ENCODE results near the gene IFT57. TPM values are rescaled to one million over a fixed set of nuclear protein-coding genes. Genes with fewer than 3 reads are reported as not detected.

IFT57 gene
- polyA plus RNA-seq, 1 donor from 2014 or later = 70.7 TPM

DNA sequence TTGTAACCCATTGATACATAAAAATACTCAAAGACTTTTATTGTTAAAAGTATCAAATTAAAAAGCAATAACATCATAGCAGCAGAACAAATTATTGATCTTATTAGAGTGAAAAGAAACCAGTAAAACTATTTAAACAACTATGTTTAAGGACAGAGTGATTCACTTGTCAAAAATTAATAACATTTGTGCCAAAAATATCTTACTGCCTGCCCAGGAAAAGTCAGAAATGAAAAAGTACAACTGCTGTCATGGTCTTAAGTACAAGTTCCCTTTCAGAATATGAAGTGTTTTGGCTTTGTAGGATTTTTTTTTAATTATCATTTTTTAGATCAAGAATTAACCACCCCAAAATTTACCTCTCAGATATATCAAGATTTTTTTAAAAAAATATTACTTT is 3.4 kb downstream of the IFT57 start:
- Histone ChIP-seq H3K9ac (ENCODE audit: low read length) (no peak overlapping the region), H3K9me2 (ENCODE audit: insufficient read depth, low read length) (no peaks in the 10 kb centered on the region), H3K27ac (ENCODE audit: low read length) (no peak overlapping the region), H2AFZ (ENCODE audit: low read depth, low read length) (no peak overlapping the region), H3K4me2 (ENCODE audit: low read length) (no peak overlapping the region), H3K36me3 (ENCODE audit: insufficient read depth, low read length) (no peaks in the 10 kb centered on the region), H3F3A (ENCODE audit: insufficient read depth, low read length, poor library complexity, severe bottlenecking) (no peaks in the 10 kb centered on the region), H3K27me3 (ENCODE audit: insufficient read depth, low read depth, low read length) (no peaks in the 10 kb centered on the region), H4K20me1 (ENCODE audit: insufficient read depth) (no peaks in the 10 kb centered on the region), H3K79me2 (replicated peaks; ENCODE audit: insufficient read depth, low read length) (peaks cover 36% of the 10 kb centered on the region), H3K9me3 (ENCODE audit: low read length) (no peaks in the 10 kb centered on the region), H3K4me3 (ENCODE audit: low read length) (no peak overlapping the region)
- TF ChIP-seq SMC3 (conservative IDR thresholded peaks at IDR 0.05; ENCODE audit: poor library complexity) (no peak), MXI1 (conservative IDR thresholded peaks at IDR 0.05; ENCODE audit: poor library complexity, severe bottlenecking) (no peak), EP300 (conservative IDR thresholded peaks at IDR 0.05; ENCODE audit: poor library complexity, severe bottlenecking) (no peak), TAF1 (IDR thresholded peaks at IDR 0.05; ENCODE audit: low read depth) (no peak), POLR2AphosphoS5 (IDR thresholded peaks at IDR 0.05) (no peak), RAD21 (conservative IDR thresholded peaks at IDR 0.05) (no peak), EZH2 (IDR thresholded peaks at IDR 0.05; ENCODE audit: borderline replicate concordance, insufficient read depth, low read length, poor library complexity, severe bottlenecking) (no peak)
- TF ChIP-seq, protein P1, sequence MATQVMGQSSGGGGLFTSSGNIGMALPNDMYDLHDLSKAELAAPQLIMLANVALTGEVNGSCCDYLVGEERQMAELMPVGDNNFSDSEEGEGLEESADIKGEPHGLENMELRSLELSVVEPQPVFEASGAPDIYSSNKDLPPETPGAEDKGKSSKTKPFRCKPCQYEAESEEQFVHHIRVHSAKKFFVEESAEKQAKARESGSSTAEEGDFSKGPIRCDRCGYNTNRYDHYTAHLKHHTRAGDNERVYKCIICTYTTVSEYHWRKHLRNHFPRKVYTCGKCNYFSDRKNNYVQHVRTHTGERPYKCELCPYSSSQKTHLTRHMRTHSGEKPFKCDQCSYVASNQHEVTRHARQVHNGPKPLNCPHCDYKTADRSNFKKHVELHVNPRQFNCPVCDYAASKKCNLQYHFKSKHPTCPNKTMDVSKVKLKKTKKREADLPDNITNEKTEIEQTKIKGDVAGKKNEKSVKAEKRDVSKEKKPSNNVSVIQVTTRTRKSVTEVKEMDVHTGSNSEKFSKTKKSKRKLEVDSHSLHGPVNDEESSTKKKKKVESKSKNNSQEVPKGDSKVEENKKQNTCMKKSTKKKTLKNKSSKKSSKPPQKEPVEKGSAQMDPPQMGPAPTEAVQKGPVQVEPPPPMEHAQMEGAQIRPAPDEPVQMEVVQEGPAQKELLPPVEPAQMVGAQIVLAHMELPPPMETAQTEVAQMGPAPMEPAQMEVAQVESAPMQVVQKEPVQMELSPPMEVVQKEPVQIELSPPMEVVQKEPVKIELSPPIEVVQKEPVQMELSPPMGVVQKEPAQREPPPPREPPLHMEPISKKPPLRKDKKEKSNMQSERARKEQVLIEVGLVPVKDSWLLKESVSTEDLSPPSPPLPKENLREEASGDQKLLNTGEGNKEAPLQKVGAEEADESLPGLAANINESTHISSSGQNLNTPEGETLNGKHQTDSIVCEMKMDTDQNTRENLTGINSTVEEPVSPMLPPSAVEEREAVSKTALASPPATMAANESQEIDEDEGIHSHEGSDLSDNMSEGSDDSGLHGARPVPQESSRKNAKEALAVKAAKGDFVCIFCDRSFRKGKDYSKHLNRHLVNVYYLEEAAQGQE (IDR thresholded peaks at IDR 0.05; ENCODE audit: borderline replicate concordance) = no peak
- TF ChIP-seq, protein P2, sequence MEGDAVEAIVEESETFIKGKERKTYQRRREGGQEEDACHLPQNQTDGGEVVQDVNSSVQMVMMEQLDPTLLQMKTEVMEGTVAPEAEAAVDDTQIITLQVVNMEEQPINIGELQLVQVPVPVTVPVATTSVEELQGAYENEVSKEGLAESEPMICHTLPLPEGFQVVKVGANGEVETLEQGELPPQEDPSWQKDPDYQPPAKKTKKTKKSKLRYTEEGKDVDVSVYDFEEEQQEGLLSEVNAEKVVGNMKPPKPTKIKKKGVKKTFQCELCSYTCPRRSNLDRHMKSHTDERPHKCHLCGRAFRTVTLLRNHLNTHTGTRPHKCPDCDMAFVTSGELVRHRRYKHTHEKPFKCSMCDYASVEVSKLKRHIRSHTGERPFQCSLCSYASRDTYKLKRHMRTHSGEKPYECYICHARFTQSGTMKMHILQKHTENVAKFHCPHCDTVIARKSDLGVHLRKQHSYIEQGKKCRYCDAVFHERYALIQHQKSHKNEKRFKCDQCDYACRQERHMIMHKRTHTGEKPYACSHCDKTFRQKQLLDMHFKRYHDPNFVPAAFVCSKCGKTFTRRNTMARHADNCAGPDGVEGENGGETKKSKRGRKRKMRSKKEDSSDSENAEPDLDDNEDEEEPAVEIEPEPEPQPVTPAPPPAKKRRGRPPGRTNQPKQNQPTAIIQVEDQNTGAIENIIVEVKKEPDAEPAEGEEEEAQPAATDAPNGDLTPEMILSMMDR (IDR thresholded peaks at IDR 0.05; ENCODE audit: poor library complexity, severe bottlenecking) = no peak

DNA sequence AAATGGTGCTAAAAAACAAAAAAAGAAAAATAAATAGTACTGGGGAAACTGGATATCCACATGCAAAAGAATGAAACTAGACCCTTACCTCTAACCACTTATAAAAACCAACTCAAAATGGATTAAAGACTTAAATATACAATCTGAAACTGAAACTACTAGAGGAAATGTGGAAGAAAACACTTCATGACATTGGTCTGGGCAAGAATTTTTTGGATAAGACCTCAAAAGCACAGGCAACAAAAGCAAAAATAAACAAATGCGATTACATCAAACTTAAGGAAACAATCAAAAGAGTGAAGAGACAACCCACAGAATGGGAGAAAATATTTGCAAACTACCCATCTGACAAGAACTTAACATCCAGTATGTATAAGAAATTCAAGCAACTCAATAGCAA is 6.4 kb downstream of the IFT57 start:
- no peak overlapping the region for H3K4me2 ChIP-seq (ENCODE audit: low read length)
- peaks cover 24% of the 10 kb centered on the region for H3K79me2 ChIP-seq (replicated peaks; ENCODE audit: insufficient read depth, low read length)
- H3K9me2 ChIP-seq (ENCODE audit: insufficient read depth, low read length) = no peaks in the 10 kb centered on the region
- no peak overlapping the region for H3K27ac ChIP-seq (ENCODE audit: low read length)
- no peaks in the 10 kb centered on the region for H4K20me1 ChIP-seq (ENCODE audit: insufficient read depth)
- H3K9me3 ChIP-seq (ENCODE audit: low read length) = no peaks in the 10 kb centered on the region
- H3K36me3 ChIP-seq (ENCODE audit: insufficient read depth, low read length) = no peaks in the 10 kb centered on the region
- no peak overlapping the region for H3K9ac ChIP-seq (ENCODE audit: low read length)
- no peaks in the 10 kb centered on the region for H3F3A ChIP-seq (ENCODE audit: insufficient read depth, low read length, poor library complexity, severe bottlenecking)
- no peaks in the 10 kb centered on the region for H3K27me3 ChIP-seq (ENCODE audit: insufficient read depth, low read depth, low read length)
- H2AFZ ChIP-seq (ENCODE audit: low read depth, low read length) = no peak overlapping the region
- H3K4me3 ChIP-seq (ENCODE audit: low read length) = no peak overlapping the region
- TF ChIP-seq RAD21 (conservative IDR thresholded peaks at IDR 0.05) (no peak), EZH2 (IDR thresholded peaks at IDR 0.05; ENCODE audit: borderline replicate concordance, insufficient read depth, low read length, poor library complexity, severe bottlenecking) (no peak), SMC3 (conservative IDR thresholded peaks at IDR 0.05; ENCODE audit: poor library complexity) (no peak), EP300 (conservative IDR thresholded peaks at IDR 0.05; ENCODE audit: poor library complexity, severe bottlenecking) (no peak), TAF1 (IDR thresholded peaks at IDR 0.05; ENCODE audit: low read depth) (no peak), MXI1 (conservative IDR thresholded peaks at IDR 0.05; ENCODE audit: poor library complexity, severe bottlenecking) (no peak), POLR2AphosphoS5 (IDR thresholded peaks at IDR 0.05) (no peak)
- TF ChIP-seq, protein P1 (IDR thresholded peaks at IDR 0.05; ENCODE audit: borderline replicate concordance) = no peak
- TF ChIP-seq, protein P2 (IDR thresholded peaks at IDR 0.05; ENCODE audit: poor library complexity, severe bottlenecking) = no peak

All from neural cell (in vitro differentiated cells).